NCI-H1694 (cell line): ENCODE results near the gene CEP57.
"Not testable (repeated sequence)": the region's sequence is repeated elsewhere in the genome, so short reads cannot be mapped to it uniquely, and the experiment has no call there.

Experiments used
- DNase-seq: peaks from one replicate; lab custom pipeline; 2025; lab: John Stamatoyannopoulos, UW

Gene CEP57

DNA sequence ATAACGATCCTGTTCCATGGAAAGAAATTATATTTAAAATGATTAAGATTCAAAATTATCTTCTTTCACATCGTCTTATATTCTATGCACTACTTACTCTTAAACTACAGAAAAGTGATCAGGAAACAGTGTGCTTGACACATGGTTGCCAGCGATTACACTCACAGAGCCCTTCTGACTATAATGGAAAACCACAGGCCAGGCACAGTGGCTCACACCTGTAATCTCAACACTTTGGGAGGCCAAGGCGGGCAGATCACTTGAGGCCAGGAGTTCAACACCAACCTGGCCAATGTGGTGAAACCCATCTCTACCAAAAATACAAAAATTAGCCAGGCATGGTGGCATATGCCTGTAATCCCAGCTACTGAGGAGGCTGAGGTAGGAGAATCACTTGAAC lies 69.7 kb downstream of the CEP57 start:
- DNase-seq = not testable (repeated sequence)

DNA sequence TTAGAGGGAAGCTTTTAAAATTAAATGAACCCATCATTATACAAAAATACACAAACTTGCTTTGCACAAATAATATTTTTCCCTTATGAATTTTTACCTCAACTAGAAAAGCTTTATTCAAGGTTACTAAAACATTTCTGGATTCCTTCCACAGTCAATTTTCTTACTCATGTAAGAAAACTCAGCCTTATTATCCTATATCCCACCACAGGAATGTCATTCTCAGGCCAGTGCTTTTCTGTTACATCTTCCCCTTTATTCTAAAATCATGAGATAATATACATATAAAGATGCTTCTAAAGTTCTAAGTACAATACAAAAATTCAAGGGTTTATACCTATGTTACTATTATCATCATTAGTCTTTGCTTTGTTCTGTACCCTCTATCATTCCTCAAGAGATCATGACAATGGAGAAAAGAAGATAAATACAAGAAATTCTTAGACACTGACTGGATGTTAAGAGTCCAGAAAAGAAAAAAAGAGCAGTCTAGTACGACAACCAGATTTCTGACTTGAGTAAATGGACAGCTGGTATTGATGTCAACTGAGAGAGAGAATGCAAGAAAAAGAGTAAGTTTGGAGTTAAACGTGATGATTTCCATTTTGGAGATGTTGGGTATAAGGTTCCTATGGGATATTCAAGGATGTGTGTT lies 73.3 kb downstream of the CEP57 start:
- no peak for DNase-seq

DNA sequence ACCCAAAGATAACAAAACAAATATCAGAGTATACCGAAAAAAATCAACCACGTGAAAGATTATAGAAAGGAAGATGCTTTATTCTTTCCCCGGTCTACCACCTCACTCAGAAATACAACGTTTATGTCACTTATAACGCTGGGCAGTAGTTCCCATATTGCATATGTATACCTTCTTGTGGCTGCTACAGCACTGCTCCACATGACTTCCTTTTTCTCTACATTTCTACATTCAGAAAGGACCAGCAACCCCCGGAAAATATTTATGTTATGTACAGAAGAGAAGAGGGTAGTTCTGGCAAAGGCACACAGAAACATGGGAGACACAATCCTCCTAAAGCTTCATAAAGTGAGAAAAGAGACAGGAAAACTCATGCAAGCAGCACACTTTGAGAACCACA lies 76.8 kb downstream of the CEP57 start:
- DNase-seq = no peak

DNA sequence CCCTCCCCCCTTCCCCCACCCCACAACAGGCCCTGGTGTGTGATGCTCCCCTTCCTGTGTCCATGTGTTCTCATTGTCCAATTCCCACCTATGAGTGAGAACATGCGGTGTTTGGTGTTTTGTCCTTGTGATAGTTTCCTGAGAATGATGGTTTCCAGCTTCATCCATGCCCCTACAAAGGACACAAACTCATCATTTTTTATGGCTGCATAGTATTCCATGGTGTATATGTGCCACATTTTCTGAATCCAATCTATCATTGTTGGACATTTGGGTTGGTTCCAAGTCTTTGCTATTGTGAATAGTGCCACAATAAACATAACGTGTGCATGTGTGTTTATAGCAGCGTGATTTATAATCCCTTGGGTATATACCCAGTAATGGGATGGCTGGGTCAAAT lies 80.6 kb downstream of the CEP57 start:
- DNase-seq = not testable (repeated sequence)

DNA sequence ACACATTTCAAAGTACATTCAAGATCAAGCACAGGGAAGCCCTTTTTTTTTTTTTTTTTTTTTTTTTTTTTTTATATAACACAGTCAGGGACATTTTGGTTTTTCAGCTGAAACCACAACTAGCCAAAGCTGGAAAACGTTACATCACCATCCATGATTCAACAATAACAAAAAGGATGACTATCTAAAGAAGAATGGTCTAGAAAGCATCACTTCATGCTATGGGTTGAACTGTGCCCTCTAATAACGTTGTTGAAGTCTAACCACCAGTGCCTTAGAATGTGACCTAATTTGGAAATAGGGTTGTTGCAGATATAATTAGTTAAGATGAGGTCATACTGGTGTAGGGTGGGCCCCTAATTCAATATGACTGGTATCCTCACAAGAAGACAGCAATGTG lies 87.0 kb downstream of the CEP57 start:
- no peak for DNase-seq
